Endothelial cell of umbilical vein (primary cell): ENCODE data around the gene IL5RA. TPM values are rescaled to one million over a fixed set of nuclear protein-coding genes. Genes with fewer than 3 reads are reported as not detected.

Experiments used
- BruUV-seq: library from RNA; stranded (reverse); fragments of 400-500 nt; replicated peaks from 2 replicates; lab custom pipeline; 2021; lab: Mats Ljungman, UMichigan
- CTCF ChIA-PET: fragments of 300-600, 350-600 bp; sonication (Branson Sonifier 250); formaldehyde crosslinking; loops from one replicate; lab custom pipeline; 2021; ENCODE audit warnings: antibody characterized with exemption, inconsistent platforms; lab: Charles Lee
- POLR2A ChIA-PET: fragments of 300-600, 350-600 bp; sonication (Branson Sonifier 250); formaldehyde crosslinking; loops from one replicate; lab custom pipeline; 2021; ENCODE audit warnings: antibody characterized with exemption, inconsistent platforms; lab: Charles Lee
- DNase-seq: peaks from one replicate; pipeline ENCODE4 v3.0.0-alpha.2; 2011; ENCODE audit warnings: low read depth, low spot score
- FAIRE-seq: peaks from 2 replicates; lab custom pipeline; 2011; peaks lifted over from hg19 to GRCh38; lab: Jason Lieb, UNC
- H2AFZ ChIP-seq: 2 replicates; pipeline ENCODE4 v1.6.0; 2012; ENCODE audit warnings: low read depth, low read length, control low read depth, inconsistent platforms
- H3K27ac ChIP-seq: 2 replicates; pipeline ENCODE4 v1.5.1; 2011; ENCODE audit warnings: low read depth, mild to moderate bottlenecking, control low read depth, low read length, moderate library complexity; ENCODE audit not compliant: insufficient read depth
- H3K27me3 ChIP-seq, 2 experiments: 2 replicates each; pipeline versions ENCODE4 v1.6.0 to v1.6.1; 2011; ENCODE audit warnings: low read length in 2 of 2, mixed read lengths in 1 of 2; ENCODE audit not compliant: control insufficient read depth in 2 of 2, insufficient read depth in 2 of 2
- H3K36me3 ChIP-seq, 2 experiments: 2 replicates in 1 of 2; 3 replicates in 1 of 2; pipeline ENCODE4 v1.5.1; 2011; ENCODE audit warnings: low read length in 2 of 2, mild to moderate bottlenecking in 1 of 2, moderate library complexity in 1 of 2; ENCODE audit not compliant: control insufficient read depth in 2 of 2, insufficient read depth in 2 of 2; ENCODE audit errors: extremely low read depth in 1 of 2
- H3K4me1 ChIP-seq: 3 replicates; pipeline ENCODE4 v1.5.1; 2011; ENCODE audit warnings: mild to moderate bottlenecking, low read length; ENCODE audit not compliant: control insufficient read depth, insufficient read depth; ENCODE audit errors: extremely low read depth
- H3K4me2 ChIP-seq: 2 replicates; pipeline ENCODE4 v1.6.1; 2011; ENCODE audit warnings: low read length, control low read depth, mixed read lengths; ENCODE audit not compliant: insufficient read depth
- H3K4me3 ChIP-seq, 3 experiments: fragments of 200-600 bp in 1 of 3; sonication (generic), shearing (Covaris generic) in 1 of 3; replicated peaks in 1 of 3; 2 replicates each; pipeline ENCODE4 v1.5.1; 2011 to 2016; ENCODE audit warnings: control low read depth in 3 of 3, low read length in 3 of 3, mild to moderate bottlenecking in 2 of 3, inconsistent platforms in 1 of 3, low read depth in 1 of 3, moderate library complexity in 1 of 3; ENCODE audit not compliant: insufficient read depth in 1 of 3
- H3K79me2 ChIP-seq: 2 replicates; pipeline ENCODE4 v1.6.0; 2012; ENCODE audit warnings: low read length, inconsistent platforms; ENCODE audit not compliant: control insufficient read depth, insufficient read depth
- H3K9ac ChIP-seq: replicated peaks from 2 replicates; pipeline ENCODE3; 2011; ENCODE audit warnings: low read length, control low read depth; ENCODE audit not compliant: insufficient read depth; ENCODE audit errors: extremely low read depth
- H3K9me1 ChIP-seq: replicated peaks from 3 replicates; pipeline ENCODE4 v1.6.0; 2011; ENCODE audit warnings: mild to moderate bottlenecking, low read length; ENCODE audit not compliant: control insufficient read depth, insufficient read depth; ENCODE audit errors: extremely low read depth
- H3K9me3 ChIP-seq: replicated peaks from 2 replicates; pipeline ENCODE4 v1.5.1; 2012; ENCODE audit warnings: low read length, inconsistent platforms; ENCODE audit not compliant: control insufficient read depth, insufficient read depth
- H4K20me1 ChIP-seq: replicated peaks from 2 replicates; pipeline ENCODE3; 2011; ENCODE audit warnings: mild to moderate bottlenecking, low read length; ENCODE audit not compliant: control insufficient read depth, insufficient read depth; ENCODE audit errors: extremely low read depth
- EZH2 ChIP-seq: IDR thresholded peaks from 2 replicates; pipeline ENCODE4 v1.6.1; 2012; ENCODE audit warnings: borderline replicate concordance, low read depth, mild to moderate bottlenecking, moderate library complexity, low read length, inconsistent platforms; ENCODE audit not compliant: severe bottlenecking
- FOS ChIP-seq: IDR thresholded peaks from 2 replicates; pipeline ENCODE4 v1.6.1; 2011; ENCODE audit warnings: mild to moderate bottlenecking, low read length, moderate library complexity, borderline replicate concordance; ENCODE audit not compliant: insufficient read depth
- GATA2 ChIP-seq: IDR thresholded peaks from 2 replicates; pipeline ENCODE4 v1.7.0; 2011; ENCODE audit warnings: low read depth, mild to moderate bottlenecking, moderate library complexity, mixed read lengths, low read length; ENCODE audit not compliant: insufficient read length, insufficient read depth
- JUN ChIP-seq: IDR thresholded peaks from 2 replicates; pipeline ENCODE4 v1.6.1; 2011; ENCODE audit warnings: borderline replicate concordance, low read depth; ENCODE audit not compliant: insufficient read length, insufficient read depth
- MAX ChIP-seq: IDR thresholded peaks from 2 replicates; pipeline ENCODE4 v1.6.1; 2011; ENCODE audit not compliant: insufficient read depth, insufficient read length
- MYC ChIP-seq: IDR thresholded peaks from one replicate; pipeline ENCODE4 v1.6.1; 2011; ENCODE audit warnings: mild to moderate bottlenecking, low read depth, low read length
- POLR2A ChIP-seq: IDR thresholded peaks from 2 replicates; pipeline ENCODE4 v1.6.1; 2012; ENCODE audit warnings: low read depth, mild to moderate bottlenecking, control low read depth, low read length
- POLR2AphosphoS5 ChIP-seq: IDR thresholded peaks from 2 replicates; pipeline ENCODE4 v1.6.1; 2012; ENCODE audit warnings: low read depth, mild to moderate bottlenecking, control low read depth, low read length, moderate library complexity; ENCODE audit not compliant: insufficient read depth
- dilution Hi-C: fragments of 300-500 bp; cut with MboI; formaldehyde crosslinking; loops from one replicate; pipeline ENCODE4 v1.15.0; 2019; ENCODE audit warnings: low sequenced_read_pairs; ENCODE audit not compliant: extremely low pct_ligation_motif_present
- intact Hi-C: fragments of 100-400 bp; cut with micrococcal nuclease; formaldehyde crosslinking; loops from one replicate; pipeline ENCODE4 v1.10.0; 2022
- polyA plus RNA-seq, 4 experiments: library from polyadenylated mRNA; depleted of rRNA in 3 of 4; stranded (reverse) in 3 of 4; unstranded in 1 of 4; fragments of >200 nt; gene quantifications; 2 replicates each; pipeline versions ENCODE4 v1.2.1 to v1.2.3, GENCODE V29; 2011 to 2012; ENCODE audit warnings: missing spikeins in 1 of 4
- total RNA-seq: library from RNA; stranded (reverse); gene quantifications from 2 replicates; pipeline ENCODE4 v1.2.3, GENCODE V29; 2021
- TF ChIP-seq, protein P1 (sequence below), 2 donors: IDR thresholded peaks; 1 replicate in 1 of 2; 2 replicates in 1 of 2; pipeline ENCODE4 v1.5.1; 2011; ENCODE audit warnings: low read length in 2 of 2, mild to moderate bottlenecking in 2 of 2, moderate library complexity in 2 of 2, control low read depth in 1 of 2, inconsistent platforms in 1 of 2, low read depth in 1 of 2; ENCODE audit not compliant: insufficient read depth in 1 of 2; ENCODE audit errors: extremely low read depth in 1 of 2

IL5RA gene
- total and polyA plus RNA-seq, 2 donors (not counting 3 experiments of a cell fraction or from before 2014, with no cell fraction given): not detected

- Histone ChIP-seq H3K9me3 (no peaks in the 10 kb centered on the region), H3K27me3 (no peaks in the 10 kb centered on the region), H3K4me3 (no peak overlapping the region), H3K9me1 (no peaks in the 10 kb centered on the region), H3K27ac (no peak overlapping the region), H3K79me2 (no peaks in the 10 kb centered on the region), H4K20me1 (no peaks in the 10 kb centered on the region), H3K36me3 (no peaks in the 10 kb centered on the region), H3K4me2 (no peak overlapping the region), H3K4me1 (no peaks in the 10 kb centered on the region), H3K9ac (no peak overlapping the region), H2AFZ (no peak overlapping the region)
- CTCF ChIA-PET: no interaction called here
- no peak for DNase-seq
- BruUV-seq: no TSS peak
- no peak for TF ChIP-seq POLR2AphosphoS5
- TF ChIP-seq FOS: no peak
- no peak for TF ChIP-seq GATA2
- TF ChIP-seq, protein P1, sequence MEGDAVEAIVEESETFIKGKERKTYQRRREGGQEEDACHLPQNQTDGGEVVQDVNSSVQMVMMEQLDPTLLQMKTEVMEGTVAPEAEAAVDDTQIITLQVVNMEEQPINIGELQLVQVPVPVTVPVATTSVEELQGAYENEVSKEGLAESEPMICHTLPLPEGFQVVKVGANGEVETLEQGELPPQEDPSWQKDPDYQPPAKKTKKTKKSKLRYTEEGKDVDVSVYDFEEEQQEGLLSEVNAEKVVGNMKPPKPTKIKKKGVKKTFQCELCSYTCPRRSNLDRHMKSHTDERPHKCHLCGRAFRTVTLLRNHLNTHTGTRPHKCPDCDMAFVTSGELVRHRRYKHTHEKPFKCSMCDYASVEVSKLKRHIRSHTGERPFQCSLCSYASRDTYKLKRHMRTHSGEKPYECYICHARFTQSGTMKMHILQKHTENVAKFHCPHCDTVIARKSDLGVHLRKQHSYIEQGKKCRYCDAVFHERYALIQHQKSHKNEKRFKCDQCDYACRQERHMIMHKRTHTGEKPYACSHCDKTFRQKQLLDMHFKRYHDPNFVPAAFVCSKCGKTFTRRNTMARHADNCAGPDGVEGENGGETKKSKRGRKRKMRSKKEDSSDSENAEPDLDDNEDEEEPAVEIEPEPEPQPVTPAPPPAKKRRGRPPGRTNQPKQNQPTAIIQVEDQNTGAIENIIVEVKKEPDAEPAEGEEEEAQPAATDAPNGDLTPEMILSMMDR (IDR thresholded peaks at IDR 0.05; ENCODE audit: extremely low read depth in 1 of 2, insufficient read depth in 1 of 2, low read depth in 1 of 2, low read length in 2 of 2): no peak
- TF ChIP-seq POLR2A: no peak
- no peak for TF ChIP-seq MAX
- no peak for TF ChIP-seq EZH2
- TF ChIP-seq MYC: no peak
- no peak for TF ChIP-seq JUN
- intact Hi-C loops: no loop called here
- POLR2A ChIA-PET: no interaction called here
- FAIRE-seq: no peak
- dilution Hi-C loops: no loop called here
These were observed 8.3 kb downstream of the IL5RA start for GRCh38 chr3:3101660-3102458.
